Iris pigment epithelial cell (primary cell): Measurements from ENCODE around the gene NET1.
A peak's percentile ranks its signal among the peaks of the same experiment; 100 is the strongest.
"Not testable (repeated sequence)": the region's sequence is repeated elsewhere in the genome, so short reads cannot be mapped to it uniquely, and the experiment has no call there.

Source experiments
- DNase-seq: peaks from one replicate; pipeline ENCODE4 v3.0.0-alpha.2; 2011; ENCODE audit warnings: low read depth

NET1 gene

DNA sequence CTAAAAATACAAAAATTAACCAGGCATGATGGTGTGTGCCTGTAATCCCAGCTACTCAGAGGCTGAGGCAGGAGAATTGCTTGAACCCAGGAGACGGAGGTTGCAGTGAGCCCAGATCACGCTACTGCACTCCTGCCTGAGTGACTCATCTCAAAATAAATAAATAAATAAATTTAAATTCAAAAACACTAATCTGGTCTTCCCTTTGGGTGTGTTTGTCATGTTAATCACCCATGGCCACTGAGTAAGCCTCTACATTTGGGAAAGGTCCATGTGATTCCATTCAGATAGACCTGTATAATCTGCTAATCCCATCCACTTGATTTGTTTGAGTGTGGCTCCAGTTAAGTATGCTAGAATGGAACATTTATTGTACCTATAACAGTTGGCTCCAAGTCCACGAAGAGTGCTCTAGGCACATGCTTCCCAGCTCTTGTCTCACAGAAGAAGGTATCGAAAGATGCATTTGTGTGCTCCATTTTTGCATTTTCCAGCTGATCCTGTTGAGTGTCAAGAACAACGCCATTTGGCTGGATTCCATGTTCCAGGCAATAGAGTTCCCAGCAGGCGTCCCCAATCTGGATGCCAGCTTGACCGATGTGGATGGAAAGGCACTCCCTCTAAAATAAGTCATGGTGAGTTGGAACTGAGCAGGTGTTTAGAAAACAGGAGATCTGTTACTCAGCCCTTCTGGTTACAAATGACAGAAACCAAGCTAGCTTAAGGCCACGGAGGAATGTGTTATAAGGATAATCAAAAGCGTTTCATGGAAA lies 11.7 kb upstream of the NET1 start:
- no peak for DNase-seq

DNA sequence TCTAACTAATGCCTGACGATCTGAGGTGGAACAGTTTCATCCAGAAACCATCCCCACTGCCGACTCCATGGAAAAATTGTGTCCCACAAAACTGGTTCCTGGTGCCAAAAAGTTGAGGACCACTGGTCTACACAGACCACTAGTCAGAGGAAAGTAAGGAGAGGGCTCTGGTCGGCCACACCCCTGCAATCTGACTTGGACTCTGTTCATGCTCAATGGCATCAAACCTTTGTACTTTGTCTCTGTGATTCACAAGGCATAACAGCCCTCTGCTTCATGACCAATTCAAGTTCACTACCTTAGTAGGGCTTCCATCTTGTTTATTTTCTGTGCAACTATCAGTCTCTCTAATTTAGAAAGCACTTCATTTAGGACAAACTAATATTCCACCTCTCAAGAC lies 9.6 kb upstream of the NET1 start:
- no peak for DNase-seq

DNA sequence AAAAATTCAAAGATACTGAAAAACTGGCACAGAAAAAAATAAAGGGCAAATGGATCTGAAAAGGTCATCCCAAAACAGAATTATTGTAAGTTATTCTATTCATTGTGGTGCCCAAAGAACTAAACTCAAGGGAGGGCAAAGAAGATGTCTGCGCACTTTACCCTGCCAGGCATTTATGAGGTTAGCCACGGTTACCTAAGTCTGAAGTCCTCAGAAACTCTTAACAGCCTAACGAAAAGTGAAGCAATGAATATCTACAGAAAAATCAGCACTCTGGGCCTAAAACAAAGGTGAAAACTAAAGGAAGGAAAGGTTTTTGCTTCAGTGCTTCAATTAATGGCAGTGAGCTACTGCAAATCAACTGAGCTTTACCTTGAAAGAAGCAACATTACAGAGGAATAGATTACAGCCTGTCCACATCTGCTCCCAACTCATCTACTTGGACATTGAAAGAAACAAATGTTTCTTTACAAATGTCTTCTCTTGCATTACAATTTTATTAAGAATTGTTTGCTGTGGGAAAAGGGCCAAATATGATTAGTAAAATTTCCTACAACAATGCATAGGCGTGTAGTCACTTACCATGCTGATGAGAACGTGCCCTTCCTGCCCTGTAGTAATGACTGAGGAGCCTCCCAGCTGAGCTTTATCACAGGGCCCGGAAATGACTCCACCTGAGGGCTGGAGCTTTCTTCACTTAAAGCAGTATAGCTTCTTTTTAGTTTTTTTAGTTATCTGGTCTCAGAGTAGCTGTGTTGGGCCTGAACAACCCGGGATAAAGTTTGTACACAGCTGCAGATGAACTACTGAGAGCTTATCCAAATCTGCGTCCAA lies 7.9 kb upstream of the NET1 start, which contains the start of gene TUBAL3:
TUBAL3 (minus strand) TSS at position 621 of the 834 bp plus-strand sequence; CDS start at position 585, 36 bp downstream.
- DNase-seq: no peak

DNA sequence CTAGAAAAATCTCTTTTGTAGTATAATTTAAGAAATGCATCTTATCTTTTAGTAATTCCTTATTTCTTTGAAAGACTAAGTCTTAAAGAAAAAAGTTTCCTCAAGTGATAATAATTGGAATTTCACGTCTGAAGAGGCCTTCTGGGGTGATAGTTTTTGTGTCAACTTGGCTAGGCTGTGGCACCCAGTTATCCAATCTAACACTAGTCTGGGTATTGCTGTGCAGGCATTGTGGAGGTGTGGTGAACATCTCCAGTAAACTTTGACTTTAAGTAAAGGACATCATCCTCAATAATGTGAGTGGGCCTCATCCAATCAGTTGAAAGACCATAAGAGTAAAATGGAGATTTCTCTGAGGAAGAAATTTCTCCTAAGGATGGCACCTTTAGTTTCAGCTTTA lies 5.4 kb upstream of the NET1 start:
- DNase-seq: no peak

DNA sequence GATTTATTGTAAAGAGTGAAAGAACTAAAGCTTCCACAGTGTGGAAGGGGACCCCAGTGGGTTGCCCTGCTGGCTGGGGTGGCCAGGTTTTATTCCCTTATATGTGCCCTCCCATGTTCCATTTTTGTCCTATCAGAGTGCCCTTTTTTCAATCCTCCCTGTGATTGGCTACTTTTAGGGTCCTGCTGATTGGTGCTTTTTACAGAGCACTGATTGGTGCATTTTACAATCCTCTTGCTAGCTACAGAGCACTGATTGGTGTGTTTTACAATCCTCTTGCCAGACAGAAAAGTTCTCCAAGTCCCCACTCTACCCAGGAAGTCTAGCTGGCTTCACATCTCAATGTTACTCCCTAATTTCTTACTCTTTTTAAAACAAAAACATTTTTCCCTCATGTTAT lies 1.6 kb upstream of the NET1 start:
- not testable (repeated sequence) for DNase-seq

DNA sequence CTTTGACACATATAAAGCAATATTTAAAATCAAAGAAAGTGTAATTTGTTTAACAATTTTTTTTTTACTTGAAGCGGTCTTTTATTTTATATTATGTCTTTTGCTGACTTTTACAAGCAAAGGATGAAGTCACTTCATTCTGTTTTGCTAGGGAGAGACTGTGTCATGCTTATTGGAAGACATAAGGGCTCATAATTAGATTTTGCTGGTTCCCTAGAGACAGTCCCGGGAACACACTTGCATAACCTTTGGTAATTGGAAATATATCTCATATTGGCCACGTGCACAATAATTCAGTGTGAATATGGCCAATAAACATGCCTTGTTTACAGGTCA lies 448 bp upstream of the NET1 start:
- no peak for DNase-seq

DNA sequence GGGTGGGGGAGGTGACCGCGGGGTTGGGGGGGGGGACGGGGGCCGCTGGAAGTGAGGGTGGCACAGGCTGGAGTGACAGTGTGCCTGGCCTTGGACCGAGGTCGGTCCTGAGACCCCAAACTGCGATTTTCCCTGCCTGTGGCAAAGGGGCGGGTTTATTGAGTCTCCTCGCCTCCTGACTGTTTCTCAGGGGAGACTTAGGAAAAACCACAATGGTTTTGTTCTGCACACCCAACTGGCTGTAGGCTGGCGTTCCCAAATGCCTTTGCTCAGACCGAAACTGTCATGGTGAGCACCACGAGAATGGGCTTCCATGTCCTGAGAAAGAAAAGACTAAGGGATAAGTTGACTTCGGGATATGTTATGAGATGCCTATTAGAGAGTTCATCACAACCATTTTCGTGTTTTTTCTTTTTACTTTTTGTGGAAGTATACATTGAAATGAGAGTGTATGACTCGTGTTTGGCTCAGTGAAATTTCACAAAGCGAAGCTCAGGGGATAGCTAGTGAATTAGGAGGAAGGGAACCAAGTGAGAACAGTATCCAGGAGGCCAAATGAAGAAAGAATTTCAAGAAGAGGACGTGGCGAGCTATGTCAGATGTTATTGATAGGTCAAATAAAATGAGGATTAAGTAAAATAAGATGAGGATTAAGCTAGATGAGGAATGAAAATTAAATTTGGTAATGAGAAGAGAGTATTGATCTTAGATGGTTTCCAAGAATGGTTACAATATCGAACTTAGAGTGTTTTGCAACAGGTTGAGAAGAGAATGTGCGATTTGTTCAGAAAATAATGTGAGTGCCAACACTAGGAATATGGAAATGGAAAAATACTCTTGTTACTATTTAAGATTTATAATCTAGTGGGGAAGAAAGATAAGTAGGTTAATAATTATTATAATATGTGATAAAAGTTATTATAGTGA lies 918 bp downstream of the NET1 start:
- DNase-seq: peak; percentile 57

DNA sequence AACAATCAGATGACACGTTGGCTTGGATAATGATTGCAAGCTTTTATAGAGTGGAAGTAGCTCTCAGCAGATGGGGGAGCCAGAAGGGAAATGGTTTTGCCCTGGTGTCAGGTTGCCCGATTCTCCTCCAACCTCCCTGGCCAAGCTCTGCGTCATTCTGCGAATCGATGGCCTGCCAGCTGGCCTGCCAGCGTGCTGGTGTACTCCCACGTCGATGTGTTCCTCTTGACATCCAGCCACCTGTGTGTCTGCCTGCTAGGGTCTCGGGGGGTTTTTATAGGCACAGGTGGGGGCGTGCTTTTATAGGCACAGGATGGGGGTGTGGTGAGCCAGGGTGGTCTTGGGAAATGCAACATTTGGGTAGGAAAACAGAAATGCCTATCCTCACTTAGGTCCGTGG lies 4.6 kb downstream of the NET1 start:
- no peak for DNase-seq

DNA sequence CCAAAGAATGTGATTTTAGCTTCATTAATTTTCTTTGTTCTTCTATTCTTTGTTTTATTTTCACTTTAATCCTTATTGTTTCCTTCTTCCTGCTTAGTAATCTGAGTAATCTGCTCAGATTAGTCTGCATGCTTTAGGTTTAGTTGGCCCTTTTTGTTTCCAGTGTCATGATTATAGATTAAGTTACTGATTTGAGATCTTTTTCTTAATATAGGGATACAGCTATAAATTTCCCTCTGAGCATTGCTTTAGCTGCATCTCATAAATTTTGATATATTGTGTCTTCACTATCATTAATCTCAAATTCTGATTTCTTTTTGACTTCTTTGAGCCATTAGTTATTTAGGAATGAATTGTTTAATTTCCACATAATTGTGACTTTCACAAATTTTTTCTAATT lies 6.2 kb downstream of the NET1 start:
- no peak for DNase-seq

DNA sequence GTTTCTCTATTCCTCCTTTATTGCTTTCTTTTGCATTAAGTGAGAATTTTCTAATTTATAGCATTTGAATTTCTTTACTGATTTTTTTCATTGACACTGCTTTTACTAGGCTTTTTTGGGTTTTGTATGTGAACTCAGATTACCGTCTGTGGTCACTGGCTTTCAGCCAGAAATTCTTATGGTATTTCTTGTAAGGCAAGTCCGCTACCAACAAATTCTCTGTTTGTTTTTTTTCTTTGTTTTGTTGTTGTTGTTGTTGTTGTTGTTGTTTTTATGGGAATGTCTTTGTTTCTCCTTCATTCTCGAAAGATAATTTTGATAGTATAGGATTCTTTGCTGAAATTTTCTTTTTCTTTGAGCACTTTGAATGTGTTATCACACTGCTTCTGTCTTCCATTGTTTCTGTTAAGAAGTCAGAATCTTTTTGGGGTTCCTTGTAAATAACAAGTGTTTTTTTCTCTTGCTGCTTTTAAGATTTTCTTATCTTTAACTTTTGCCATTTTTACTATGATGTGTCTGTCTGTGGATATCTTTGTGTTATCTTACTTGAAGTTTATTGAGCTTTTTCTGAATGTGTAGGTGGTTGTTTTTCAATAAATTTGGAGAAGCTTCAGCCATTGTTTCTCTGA lies 7.2 kb downstream of the NET1 start:
- no peak for DNase-seq

DNA sequence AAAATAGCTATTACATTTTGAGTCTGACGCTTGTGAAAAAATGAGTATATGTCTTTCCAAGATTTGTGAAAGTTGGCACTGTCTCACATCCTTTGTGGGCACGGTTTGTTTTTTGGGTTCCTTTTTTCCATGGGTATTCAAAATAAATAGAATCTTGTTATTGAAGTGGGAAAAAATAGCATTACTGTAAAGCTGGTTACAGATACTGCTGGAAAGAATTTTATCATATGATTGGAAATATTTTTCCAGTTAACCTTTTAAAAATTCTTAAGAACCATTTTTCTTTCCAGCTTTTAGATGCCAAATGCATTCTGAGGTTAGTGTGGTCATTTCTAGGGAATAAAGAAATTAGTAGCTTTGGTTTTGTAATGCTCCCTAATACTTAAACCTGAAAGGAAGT lies 11.4 kb downstream of the NET1 start:
- no peak for DNase-seq

DNA sequence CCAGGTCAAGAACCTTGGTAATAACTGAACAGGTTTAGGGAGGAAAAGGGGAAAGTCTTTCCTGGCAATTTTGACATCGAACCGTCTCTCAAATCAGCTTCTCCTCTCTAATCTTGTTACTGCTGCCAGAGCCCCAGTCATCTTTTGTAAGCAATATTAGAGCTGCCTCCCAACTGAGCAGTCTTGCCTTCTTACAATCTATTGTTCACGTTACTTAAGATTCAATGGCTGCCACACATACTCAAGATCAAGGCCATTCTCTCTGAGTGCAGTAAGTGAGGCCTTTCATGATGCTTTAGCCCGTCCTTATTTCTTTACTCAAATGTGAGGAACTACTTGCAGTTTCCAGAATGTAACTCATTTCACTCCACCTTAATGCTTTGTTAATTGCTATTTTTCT lies 12.4 kb downstream of the NET1 start:
- DNase-seq: no peak

DNA sequence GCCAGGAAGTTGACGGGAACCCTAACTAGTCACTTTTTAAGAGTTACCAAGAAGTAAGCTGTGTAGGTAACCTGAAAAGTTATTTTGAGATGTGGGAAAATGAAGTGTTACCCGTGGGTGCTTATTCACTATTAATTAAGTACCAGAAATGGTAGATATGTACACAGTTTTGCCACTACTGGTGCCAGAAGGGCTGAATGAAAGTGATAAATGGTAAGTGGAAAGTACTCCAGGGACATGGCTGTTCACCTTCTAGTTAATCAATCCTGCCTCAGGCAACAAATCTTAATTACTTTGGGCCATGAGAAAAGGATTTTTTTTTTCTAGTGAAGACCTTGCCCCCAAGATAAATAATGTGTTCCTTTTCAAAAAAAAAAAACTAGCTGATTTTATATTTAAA lies 15.8 kb downstream of the NET1 start:
- no peak for DNase-seq

DNA sequence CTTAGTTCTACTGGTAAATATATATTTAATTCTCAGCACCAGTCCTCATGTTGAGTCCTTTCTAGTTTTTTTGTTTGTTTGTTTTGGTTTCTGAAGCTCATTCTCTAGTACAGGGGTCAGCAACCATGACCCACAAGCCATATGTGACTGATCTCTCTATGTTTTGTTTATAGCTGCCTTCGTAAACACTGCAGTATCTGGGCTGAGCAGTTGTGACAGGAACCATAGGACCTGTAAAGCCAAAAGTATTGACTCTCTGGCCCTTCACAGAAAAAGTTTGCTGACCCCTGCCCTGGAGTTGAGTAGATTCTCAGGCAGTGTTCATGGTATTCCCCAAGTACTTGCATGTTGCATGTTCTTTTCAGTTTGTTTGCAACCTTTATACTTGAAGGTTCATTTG lies 20.8 kb downstream of the NET1 start:
- DNase-seq: no peak

DNA sequence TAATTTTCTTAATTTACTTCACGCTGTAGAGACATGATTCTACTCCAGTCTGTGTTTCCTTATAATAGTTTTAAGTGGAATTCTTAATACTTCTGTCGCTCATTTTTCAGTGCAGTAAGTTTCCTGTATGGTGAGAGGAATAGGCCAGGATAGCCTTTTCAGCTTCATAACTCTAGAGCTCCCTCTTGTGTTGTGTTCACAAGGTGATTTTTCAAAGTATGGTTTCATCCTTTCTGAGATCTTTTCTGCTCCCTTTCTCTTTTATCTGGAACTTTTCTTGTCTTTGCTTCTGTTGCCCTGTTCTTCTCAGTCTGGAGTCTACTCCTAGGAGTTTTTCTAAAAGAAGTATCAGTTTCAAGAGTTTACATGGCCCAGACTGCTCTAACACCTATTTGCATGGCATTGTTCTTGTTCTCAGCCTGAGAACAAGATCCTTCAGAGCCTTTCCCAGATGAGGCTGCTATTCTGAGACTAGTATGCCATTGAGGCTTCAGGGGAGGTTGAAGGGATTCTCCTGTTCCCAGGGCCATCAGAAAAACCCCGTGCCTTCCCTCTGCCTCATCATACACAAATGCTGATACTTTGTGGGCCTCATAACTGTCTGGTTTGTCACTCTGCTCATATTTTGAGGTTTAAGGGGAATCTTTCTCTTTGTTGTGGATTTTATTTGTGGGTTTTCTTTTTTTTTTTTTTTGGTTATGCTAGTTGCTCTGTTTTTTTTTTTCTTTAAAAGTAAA lies 21.8 kb downstream of the NET1 start:
- peak; percentile 85 for DNase-seq

DNA sequence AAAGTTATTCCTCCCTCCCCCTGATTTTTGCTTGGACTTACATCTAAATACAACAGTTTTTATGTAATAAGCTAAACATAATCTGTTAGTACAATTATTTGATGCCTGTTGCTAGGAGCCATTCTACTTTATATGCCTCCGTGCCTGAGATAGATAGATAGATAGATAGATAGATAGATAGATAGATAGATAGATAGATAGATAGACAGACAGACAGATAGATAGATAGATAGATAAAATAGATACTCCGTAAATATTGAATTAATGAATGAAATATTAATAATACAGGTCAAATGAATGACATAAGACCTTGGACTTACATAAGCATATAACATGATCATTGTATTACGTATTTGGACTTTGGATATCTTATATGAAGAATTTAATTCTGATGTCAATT lies 23.0 kb downstream of the NET1 start:
- no peak for DNase-seq

DNA sequence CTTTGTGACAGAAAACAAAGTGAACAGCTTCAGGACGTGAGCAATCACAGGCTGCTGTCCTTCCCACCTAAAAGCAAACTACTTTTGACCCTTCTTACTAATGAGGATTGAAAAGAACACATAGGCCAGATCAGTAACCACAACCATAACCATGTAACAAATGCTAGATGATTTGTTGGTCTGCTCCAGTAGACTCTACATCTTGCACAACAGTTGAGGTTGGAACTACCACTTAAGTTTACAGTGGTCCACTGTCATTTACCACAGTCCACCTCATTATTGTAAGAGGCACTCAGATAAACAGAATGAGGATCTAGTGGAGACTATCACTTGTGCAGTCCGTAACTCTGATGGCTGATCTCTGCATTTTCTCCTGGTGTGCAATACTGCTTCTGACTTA lies 27.8 kb downstream of the NET1 start:
- peak; percentile 37 for DNase-seq

DNA sequence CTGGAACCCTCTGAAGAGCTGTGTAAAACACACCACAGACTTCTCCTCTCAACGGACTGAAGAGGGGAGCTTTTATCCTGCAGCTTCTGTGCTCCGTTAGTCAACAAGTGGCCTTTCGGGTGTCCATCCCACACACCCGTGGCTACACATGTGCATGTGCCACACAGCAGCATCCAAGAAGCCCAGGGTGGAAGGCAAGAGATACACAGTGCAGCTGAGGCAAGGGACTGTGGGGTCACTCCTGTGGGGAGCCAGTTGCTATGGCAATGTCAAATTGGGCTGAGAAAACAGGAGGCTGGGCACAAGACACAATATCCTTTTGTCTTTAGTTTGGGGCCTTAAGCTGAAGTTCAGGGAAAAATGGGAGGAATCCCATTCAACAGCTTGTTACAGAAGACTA lies 28.7 kb downstream of the NET1 start:
- no peak for DNase-seq

DNA sequence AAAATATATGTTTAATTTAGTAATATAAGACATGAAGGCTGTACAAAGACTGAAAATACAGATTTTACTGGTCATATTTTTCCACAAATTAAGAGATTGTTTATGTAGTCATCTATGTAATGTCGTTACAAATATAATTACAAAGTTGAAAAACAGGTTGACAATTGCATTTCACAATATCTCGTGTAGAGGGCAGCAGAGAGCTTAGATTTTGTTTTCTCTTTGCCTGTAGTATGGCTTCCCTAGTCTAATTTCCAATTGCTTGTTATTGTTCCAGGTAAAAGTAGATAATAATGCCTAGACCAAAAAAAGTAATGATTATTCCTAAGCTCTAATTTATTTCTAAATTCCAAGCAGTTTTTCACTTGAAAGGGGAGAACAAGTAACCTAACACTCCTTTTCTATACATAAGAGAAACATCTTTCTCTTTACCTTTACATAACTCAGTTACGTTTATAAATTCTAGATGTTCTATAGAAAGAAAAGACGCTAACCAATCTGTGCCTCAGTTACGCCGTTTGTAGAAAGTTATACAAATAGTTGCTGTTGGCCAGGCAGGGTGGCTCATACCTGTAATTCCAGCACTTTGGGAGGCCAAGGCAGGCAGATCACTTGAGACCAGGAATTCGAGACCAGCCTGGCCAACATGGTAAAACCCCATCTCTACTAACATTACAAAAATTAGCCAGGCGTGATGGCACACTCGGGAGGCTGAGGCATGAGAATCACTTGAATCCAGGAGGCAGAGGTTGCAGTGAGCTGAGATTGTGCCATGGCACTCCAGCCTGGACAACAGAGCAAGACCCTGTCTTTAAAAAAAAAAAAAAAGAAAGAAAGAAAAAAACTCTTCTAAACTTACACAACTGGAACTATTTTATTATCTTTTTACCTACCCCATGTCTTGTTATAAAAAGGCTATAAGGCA lies 30.0 kb downstream of the NET1 start:
- peak; percentile 43 for DNase-seq

DNA sequence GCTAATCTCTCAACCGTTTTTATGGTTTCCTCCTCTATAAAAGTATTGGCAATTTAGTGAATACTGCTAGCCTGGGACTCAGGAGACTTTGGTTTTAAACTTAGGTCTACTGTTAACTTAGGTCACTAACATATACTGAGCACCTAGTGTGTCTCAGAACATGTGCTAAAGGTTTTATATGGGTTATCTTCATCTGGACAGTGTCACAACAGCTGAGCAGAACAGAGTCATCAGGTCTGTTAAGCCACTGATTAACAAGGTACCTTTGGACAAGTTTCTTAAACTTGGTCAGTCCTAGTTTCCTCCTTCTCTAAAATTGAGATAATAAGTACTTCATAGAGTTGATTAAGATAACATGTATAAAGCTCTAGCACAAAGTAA lies 30.6 kb downstream of the NET1 start:
- no peak for DNase-seq
